GM10248 (cell line): ENCODE measurements around the gene GIMAP1.

Experiments used
- CTCF ChIA-PET: fragments of 300-600 bp; sonication (Branson Sonifier 250); formaldehyde crosslinking; extraction: SDS; loops from one replicate; lab custom pipeline; 2021; ENCODE audit warnings: antibody characterized with exemption; lab: Yijun Ruan, JAX
- POLR2A ChIA-PET: fragments of 350-650 bp; sonication (Branson Sonifier 250); formaldehyde crosslinking; extraction: SDS; loops from one replicate; lab custom pipeline; 2020; ENCODE audit warnings: antibody characterized with exemption; lab: Yijun Ruan, JAX
- DNase-seq: peaks from one replicate; pipeline ENCODE4 v3.0.0; 2012; ENCODE audit errors: extremely low spot score
- TF ChIP-seq, protein P1 (sequence below): IDR thresholded peaks from 2 replicates; pipeline ENCODE4 v1.5.1; 2012; ENCODE audit warnings: mild to moderate bottlenecking, low read depth; ENCODE audit errors: extremely low read depth, missing control alignments, control extremely low read depth

GIMAP1 gene

DNA sequence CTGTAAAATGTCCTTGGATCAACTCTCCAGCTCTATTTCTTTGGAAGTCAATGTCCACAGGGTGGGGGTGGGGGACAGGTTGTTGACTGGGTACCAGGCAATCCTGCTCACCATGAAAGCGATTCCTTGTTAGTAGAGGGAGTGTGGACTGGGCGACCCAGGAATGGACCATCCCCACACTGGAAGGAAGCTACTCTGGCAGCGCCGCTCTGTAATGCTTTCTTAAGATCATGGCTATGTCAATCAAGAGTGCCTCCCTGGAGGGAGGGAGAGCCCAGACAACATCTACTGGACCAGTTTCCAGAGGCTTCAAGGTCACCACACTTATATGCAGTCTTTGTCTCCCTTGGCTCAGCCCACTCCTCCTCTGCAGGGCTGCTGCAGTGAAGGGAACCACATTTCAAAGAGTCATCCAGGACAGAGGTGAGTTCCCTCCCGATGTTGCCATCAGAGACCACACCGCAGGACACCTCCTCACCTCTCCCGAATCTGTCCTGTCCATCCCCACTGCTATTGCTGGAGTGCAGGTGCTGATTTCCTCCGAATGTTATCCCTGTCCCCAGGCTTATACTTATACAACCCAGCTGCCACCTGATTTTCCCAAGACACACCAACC, 27.7 kb downstream of the GIMAP1 start:
- ChIA-PET CTCF (interaction anchor here (0.7 to 1.8 kb wide), 3 partner anchors 19 to 295 kb away, joined by 3 to 7 read pairs (median 3); no protein-coding TSS in a partner anchor), POLR2A (interaction anchor here (0.6 kb wide), 2 partner anchors 149 to 158 kb away, joined by 4 to 6 read pairs; no protein-coding TSS in a partner anchor)
- TF ChIP-seq, protein P1, sequence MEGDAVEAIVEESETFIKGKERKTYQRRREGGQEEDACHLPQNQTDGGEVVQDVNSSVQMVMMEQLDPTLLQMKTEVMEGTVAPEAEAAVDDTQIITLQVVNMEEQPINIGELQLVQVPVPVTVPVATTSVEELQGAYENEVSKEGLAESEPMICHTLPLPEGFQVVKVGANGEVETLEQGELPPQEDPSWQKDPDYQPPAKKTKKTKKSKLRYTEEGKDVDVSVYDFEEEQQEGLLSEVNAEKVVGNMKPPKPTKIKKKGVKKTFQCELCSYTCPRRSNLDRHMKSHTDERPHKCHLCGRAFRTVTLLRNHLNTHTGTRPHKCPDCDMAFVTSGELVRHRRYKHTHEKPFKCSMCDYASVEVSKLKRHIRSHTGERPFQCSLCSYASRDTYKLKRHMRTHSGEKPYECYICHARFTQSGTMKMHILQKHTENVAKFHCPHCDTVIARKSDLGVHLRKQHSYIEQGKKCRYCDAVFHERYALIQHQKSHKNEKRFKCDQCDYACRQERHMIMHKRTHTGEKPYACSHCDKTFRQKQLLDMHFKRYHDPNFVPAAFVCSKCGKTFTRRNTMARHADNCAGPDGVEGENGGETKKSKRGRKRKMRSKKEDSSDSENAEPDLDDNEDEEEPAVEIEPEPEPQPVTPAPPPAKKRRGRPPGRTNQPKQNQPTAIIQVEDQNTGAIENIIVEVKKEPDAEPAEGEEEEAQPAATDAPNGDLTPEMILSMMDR: no peak
- no peak for DNase-seq

- TF ChIP-seq, protein P1: no peak
- ChIA-PET CTCF (interaction anchor here (0.7 to 1.9 kb wide), 3 partner anchors 9 to 241 kb away, joined by 3 to 4 read pairs (median 3); no protein-coding TSS in a partner anchor), POLR2A (no interaction called here)
- DNase-seq: no peak
Measured at GRCh38 chr7:150745086-150745485, 28.7 kb downstream of the GIMAP1 start.

DNA sequence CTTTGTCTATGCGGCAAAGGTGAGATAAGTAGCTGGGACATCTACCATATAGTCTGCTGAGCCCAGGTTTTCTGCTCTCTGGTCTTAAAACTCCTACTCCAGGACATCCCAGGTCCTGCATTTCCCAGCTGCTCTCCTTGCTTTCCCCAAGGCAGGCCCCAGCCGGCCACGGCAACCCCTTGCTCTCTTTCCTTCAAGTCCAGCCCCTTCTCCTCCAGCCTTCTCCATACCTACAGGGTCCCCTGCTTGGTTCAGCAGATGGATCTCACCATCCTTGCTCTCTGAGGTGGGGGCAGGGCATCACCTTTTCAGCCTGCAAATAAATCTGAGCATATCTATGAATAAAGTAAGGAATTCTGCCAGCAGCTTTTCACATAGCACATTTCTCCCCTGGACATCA, 29.5 kb downstream of the GIMAP1 start:
- POLR2A ChIA-PET: no interaction called here
- no peak for DNase-seq
- TF ChIP-seq, protein P1: no peak
- CTCF ChIA-PET: interaction anchor here (1.1 to 1.9 kb wide), 3 partner anchors 8 to 11 kb away, joined by 3 to 5 read pairs (median 4); no protein-coding TSS in a partner anchor

- TF ChIP-seq, protein P1: no peak
- DNase-seq: no peak
- ChIA-PET CTCF (interaction anchor here (1.4 to 2.8 kb wide), 2 partner anchors 8 to 10 kb away, joined by 5 to 14 read pairs; partner anchors contain the start of gene GIMAP5), POLR2A (no interaction called here)
Measured at GRCh38 chr7:150746921-150747320, 30.5 kb downstream of the GIMAP1 start.

- ChIA-PET CTCF (interaction anchor here (1.4 to 2.8 kb wide), 3 partner anchors 10 to 355 kb away, joined by 3 to 14 read pairs (median 3); partner anchors contain the start of gene GIMAP5), POLR2A (no interaction called here)
- TF ChIP-seq, protein P1: no peak
- DNase-seq: no peak
Measured at GRCh38 chr7:150748376-150748775, 32.0 kb downstream of the GIMAP1 start.

- ChIA-PET CTCF (interaction anchor here (1.6 kb wide), 1 partner anchor 303 kb away, joined by 5 read pairs; no protein-coding TSS in a partner anchor), POLR2A (no interaction called here)
Measured at GRCh38 chr7:150751702-150752101, 35.3 kb downstream of the GIMAP1 start.

More at GRCh38 chr7:150751702-150752101, 35.3 kb downstream of the GIMAP1 start:
- TF ChIP-seq, protein P1: no peak
- DNase-seq: no peak
